Left ventricle myocardium inferior (tissue), 1 donor: ENCODE results near the gene ABCG1. TPM values are rescaled to one million over a fixed set of nuclear protein-coding genes. Genes with fewer than 3 reads are reported as not detected.

ENCODE experiments used
- DNase-seq: peaks from one replicate; pipeline ENCODE4 v3.0.0-alpha.2; 2020
- H3K27ac ChIP-seq: fragments of 200-600 bp; replicated peaks from 2 replicates; pipeline ENCODE4 v1.8.0; 2021
- H3K27me3 ChIP-seq: fragments of 200-600 bp; 2 replicates; pipeline ENCODE4 v1.8.0; 2021; ENCODE audit warnings: low read depth
- H3K36me3 ChIP-seq: fragments of 200-600 bp; 2 replicates; pipeline ENCODE4 v1.8.0; 2021
- H3K4me1 ChIP-seq: fragments of 200-600 bp; 2 replicates; pipeline ENCODE4 v1.8.0; 2021
- H3K4me3 ChIP-seq: fragments of 200-600 bp; 2 replicates; pipeline ENCODE4 v1.8.0; 2021; ENCODE audit warnings: mild to moderate bottlenecking, moderate library complexity
- H3K9me3 ChIP-seq: fragments of 200-600 bp; replicated peaks from 2 replicates; pipeline ENCODE4 v1.8.0; 2021
- CTCF ChIP-seq: fragments of 200-600 bp; IDR thresholded peaks from 2 replicates; pipeline ENCODE4 v1.8.0; 2021; ENCODE audit warnings: antibody characterized with exemption, mild to moderate bottlenecking, borderline replicate concordance
- intact Hi-C: fragments of 100-400 bp; cut with micrococcal nuclease; formaldehyde crosslinking; loops from one replicate; pipeline ENCODE4 v1.11.0; 2022
- total RNA-seq: library from RNA; stranded (reverse); fragmentation: NEBNext Ultra II Directional; extraction: Animal tissue kit (Norgen Biotek cat#: 25700); gene quantifications from one replicate; pipeline ENCODE4 v1.2.1, GENCODE V29; 2021
- donor health status: DM: no; HTN: yes; CAD: no; lungs with severe emphysema.

The ABCG1 gene
- total RNA-seq, 1 donor from 2014 or later, result 8.7 TPM

- no peaks in the 10 kb centered on the region for H3K36me3 ChIP-seq
- no peak overlapping the region for H3K4me3 ChIP-seq
- no peaks in the 10 kb centered on the region for H3K9me3 ChIP-seq
- intact Hi-C loops, result no loop called here
- DNase-seq, result no peak
- H3K27me3 ChIP-seq, result no peaks in the 10 kb centered on the region
- H3K4me1 ChIP-seq, result peaks cover 99% of the 10 kb centered on the region
- no peak for TF ChIP-seq CTCF
- peak overlapping the region; percentile 90 for H3K27ac ChIP-seq
Observed at GRCh38 chr21:42232176-42232825, 13.4 kb downstream of the ABCG1 start.

- Histone ChIP-seq H3K9me3 (no peaks in the 10 kb centered on the region), H3K27me3 (no peaks in the 10 kb centered on the region), H3K4me1 (peaks cover 99% of the 10 kb centered on the region), H3K36me3 (no peaks in the 10 kb centered on the region), H3K4me3 (peak overlapping the region; percentile 71), H3K27ac (peak overlapping the region; percentile 90)
- intact Hi-C loops, result no loop called here
- DNase-seq, result peak; percentile 84
- peak; percentile 53 for TF ChIP-seq CTCF
Observed at GRCh38 chr21:42233067-42233961, 14.4 kb downstream of the ABCG1 start.

GRCh38 chr21:42234041-42234440, 15.1 kb downstream of the ABCG1 start:
- Histone ChIP-seq H3K27ac (peak overlapping the region; percentile 90), H3K9me3 (no peaks in the 10 kb centered on the region), H3K36me3 (no peaks in the 10 kb centered on the region), H3K4me3 (peak overlapping the region; percentile 71), H3K27me3 (no peaks in the 10 kb centered on the region), H3K4me1 (peaks cover 99% of the 10 kb centered on the region)
- intact Hi-C loops, result no loop called here
- TF ChIP-seq CTCF, result no peak
- no peak for DNase-seq

GRCh38 chr21:42234464-42235241, 15.7 kb downstream of the ABCG1 start:
- H3K36me3 ChIP-seq, result no peaks in the 10 kb centered on the region
- H3K27me3 ChIP-seq, result no peaks in the 10 kb centered on the region
- peak overlapping the region; percentile 71 for H3K4me3 ChIP-seq
- intact Hi-C loops, result no loop called here
- no peak for TF ChIP-seq CTCF
- H3K27ac ChIP-seq, result peak overlapping the region; percentile 90
- H3K9me3 ChIP-seq, result no peaks in the 10 kb centered on the region
- H3K4me1 ChIP-seq, result peaks cover 97% of the 10 kb centered on the region
- DNase-seq, result peak; percentile 72

- peaks cover 87% of the 10 kb centered on the region for H3K4me1 ChIP-seq
- no peak for DNase-seq
Observed at GRCh38 chr21:42235593-42235992, 16.7 kb downstream of the ABCG1 start.

More at GRCh38 chr21:42235593-42235992, 16.7 kb downstream of the ABCG1 start:
- intact Hi-C loops, result no loop called here
- Histone ChIP-seq H3K9me3 (no peaks in the 10 kb centered on the region), H3K4me3 (peak overlapping the region; percentile 71), H3K27me3 (no peaks in the 10 kb centered on the region), H3K27ac (peak overlapping the region; percentile 90), H3K36me3 (no peaks in the 10 kb centered on the region)
- no peak for TF ChIP-seq CTCF
